HG02571 (cell line): Measurements from ENCODE around the gene S100A10.
A peak's percentile ranks its signal among the peaks of the same experiment; 100 is the strongest.

Source experiments
- ATAC-seq: cut with Tn5 transposase; IDR thresholded peaks from one replicate; pipeline ENCODE4 v1.9.1; 2021; ENCODE audit warnings: mild to moderate bottlenecking, moderate library complexity; ENCODE audit not compliant: unreplicated experiment

The S100A10 gene

GRCh38 chr1:151988405-151988923 is 5.2 kb downstream of the S100A10 start:
- ATAC-seq = no peak

DNA sequence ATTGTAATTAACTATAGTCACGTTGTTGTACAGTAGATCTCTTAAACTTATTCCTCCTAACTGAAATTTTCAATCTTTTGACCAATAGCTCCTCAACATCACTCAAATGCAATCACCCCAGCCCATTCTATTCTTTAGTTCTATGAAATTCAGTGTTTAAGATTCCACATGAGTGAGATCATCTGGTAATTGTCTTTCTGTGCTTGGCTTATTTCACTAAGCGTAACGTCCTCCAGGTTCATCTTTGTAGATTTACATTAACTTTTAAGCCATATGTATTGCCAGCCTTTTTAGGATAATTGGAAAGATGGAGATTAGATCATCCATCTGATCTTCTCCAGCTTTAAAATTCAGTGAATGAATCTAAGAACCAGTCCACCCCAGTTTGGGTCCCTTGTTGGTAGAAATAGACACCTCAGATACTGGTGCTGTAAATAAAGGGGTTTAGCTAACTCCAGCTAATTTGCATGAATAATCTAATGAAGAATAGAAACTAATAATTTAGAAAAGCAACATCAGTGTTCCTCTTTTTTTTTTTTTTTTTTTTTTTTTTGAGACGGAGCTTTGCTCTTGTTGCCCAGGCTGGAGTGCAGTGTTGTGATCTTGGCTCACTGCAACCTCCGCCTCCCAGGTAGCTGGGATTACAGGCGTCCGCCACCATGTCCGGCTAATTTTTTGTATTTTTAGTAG is 7.0 kb downstream of the S100A10 start:
- no peak for ATAC-seq

DNA sequence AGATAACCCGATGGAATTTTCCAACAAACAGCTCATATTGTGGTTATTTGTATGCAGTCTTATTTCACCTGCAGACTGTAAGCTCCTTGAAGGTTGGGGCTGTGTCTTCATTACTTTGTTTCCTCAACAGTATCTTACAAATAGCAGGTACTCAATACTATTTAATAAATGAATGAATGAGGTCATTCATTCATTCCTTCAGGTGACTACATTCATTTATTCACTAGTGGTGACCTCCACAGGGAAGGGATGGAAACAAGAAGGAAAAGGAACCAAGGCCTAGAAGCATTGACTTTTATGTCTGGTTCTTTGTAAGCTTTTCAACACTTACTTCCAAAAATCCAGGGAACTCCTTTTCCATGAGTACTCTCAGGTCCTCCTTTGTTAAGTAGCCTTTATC is 7.9 kb downstream of the S100A10 start:
- ATAC-seq = no peak

DNA sequence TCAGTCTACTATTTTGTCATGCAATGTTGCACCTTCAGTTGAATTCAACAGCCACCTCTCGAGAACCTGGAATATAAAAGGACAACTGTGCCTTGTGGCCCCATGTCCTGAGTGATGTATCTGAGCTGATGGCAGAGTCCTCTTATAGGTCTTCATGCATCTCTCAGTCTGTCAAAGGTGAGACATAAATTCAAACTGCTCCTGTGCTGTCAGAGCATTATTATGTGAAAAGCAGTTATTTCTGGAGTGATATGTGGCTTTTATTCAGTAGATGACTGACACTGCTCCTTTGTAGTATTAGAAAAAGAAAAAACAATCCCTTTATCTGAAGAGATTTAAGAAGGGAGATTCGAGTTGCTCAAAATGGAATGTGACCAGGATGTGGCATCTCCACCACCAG is 8.4 kb downstream of the S100A10 start:
- ATAC-seq = no peak

GRCh38 chr1:151984313-151984956 is 9.2 kb downstream of the S100A10 start:
- ATAC-seq = peak; percentile 63

DNA sequence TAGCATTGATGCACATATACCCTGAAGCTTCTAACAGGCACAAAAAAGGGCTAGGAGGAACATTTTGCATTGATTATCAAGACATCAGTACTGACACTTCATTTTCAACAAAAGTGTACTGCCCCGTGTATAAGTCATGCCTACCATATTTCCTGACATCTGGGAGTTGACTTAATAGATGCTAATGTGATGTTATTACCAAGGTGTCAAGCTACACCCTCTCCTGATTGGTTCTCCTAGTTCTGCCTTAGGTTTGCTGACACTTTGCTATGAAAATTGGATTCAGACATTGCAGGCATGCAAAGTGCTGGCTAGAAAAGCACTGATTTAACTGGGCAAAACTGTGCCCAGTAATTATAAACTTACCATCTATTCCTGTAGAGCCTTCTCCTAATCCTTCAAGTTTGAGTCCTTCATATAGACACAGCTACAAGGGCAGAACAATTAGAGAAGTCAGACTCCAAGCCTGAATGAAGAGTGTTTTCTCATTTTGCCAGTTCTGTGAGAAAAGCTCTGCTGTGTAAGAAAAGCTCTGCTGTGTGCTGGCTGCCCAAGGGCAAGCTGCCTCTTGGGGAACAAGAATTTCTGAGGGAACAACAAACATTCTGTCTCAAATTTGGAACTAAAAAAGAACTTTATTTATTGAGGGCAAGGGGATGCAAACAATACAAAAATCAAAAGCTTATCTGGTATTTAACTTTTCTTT is 11.2 kb downstream of the S100A10 start:
- ATAC-seq = no peak

DNA sequence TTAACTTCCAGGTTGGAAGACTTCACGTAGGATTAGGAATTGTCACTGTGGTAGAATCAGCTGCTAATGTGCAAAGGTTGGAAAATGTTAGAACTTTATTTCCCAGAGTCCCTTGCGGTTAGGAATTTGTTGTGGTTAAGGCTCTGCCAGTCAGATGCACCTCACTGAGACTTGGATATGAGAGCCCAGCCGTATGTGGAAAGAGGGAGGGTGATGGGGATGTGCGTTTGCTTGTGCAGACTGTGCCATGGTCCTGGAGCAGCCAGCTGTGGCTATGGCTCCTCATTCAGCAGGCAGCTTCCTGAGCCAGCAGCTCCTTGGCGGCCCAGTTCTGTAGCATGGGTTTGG is 12.5 kb downstream of the S100A10 start:
- no peak for ATAC-seq

- no peak for ATAC-seq
These were observed 13.1 kb downstream of the S100A10 start for GRCh38 chr1:151980287-151981177.

DNA sequence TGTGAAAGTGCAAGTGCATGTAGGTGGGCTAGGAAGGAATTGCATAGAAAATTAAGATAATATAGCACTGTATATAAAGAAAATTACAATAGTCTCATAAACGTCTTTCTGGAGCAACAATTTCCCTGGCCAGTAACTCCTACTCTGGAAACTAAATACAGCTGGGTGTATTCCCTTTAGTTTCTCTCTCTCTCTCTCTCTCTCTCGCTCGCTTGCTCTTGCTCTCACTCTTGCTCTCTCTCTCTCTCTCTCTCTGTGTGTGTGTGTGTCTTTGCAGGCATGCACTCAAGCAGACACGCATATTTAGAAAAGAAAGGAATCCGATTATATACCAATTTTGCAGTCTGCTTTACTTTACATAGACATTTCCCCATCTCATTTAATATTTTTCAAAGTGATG is 14.7 kb downstream of the S100A10 start:
- ATAC-seq = no peak

GRCh38 chr1:151977662-151978230 is 15.9 kb downstream of the S100A10 start:
- ATAC-seq = no peak

- no peak for ATAC-seq
These were observed 16.8 kb downstream of the S100A10 start for GRCh38 chr1:151976858-151977257.

GRCh38 chr1:151976015-151976343 is 17.7 kb downstream of the S100A10 start:
- no peak for ATAC-seq

- no peak for ATAC-seq
These were observed 18.2 kb downstream of the S100A10 start for GRCh38 chr1:151975311-151976014.

- ATAC-seq = no peak
These were observed 21.0 kb downstream of the S100A10 start for GRCh38 chr1:151972542-151973248.

GRCh38 chr1:151970626-151971025 is 23.0 kb downstream of the S100A10 start:
- ATAC-seq = no peak

DNA sequence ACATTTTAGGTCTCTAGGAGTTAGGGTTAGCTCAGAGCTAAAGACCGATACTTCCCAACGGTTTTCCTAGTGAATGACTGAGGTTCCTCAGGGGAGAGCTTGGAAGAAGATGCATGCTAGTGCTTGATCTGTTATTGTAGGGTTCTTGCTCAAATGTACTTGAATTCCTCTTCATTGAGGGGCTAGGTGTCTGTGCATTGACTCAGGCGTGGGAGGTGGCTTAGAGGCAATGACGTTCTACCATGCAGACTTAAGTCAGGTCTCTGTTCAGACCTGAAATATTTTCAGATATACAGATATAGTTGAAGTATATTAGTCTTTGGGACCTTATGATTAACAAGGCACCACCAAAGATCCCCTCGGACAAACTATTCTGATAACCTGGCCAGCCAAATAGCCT is 23.5 kb downstream of the S100A10 start:
- no peak for ATAC-seq

DNA sequence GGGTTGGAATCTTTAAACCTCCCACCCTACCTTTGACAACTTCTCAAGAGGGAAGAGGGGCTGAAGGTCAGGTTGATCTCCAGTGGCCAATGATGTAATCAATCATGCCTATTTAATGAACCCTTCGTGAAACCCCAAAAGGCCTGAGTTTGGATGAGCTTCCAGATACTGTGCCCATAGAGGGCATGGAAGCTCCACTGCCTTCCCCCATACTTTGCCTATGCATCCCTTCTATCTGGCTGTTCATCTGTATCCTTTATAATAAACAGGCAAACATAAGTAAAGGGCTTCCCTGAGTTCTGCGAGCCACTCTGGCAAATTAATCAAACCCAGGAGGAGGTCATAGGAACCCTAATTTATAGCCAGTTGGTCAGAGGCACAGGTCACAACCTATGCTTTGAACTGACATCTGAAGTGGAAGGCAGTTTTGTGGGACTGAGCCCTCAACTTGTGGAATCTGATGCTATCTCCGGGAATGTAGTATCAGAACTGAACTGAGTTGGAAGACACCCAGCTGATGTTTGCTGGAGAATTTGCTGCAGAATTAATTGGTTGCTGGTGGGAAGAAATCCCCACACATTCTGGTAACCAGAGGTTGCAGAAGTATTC is 24.8 kb downstream of the S100A10 start:
- no peak for ATAC-seq

DNA sequence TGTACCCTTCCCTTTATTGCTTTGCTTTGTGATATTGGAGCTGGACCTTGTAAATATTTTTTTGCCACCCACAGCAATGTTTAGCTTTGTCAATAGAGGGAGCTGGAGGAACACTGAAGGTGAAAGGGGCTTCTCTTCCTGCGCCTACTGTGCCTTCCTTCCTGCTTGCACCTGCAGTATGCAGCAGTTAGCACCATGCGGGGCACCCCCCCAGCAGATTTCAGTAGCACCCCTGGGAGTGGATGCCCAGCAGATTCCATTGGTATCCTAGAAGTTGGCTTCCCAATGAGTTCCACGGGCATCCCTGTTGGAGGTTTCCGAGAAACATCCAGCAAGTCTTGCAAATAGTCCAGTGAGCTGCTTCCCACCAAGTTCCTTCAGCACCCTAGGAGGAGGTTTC is 25.6 kb downstream of the S100A10 start:
- ATAC-seq = no peak

DNA sequence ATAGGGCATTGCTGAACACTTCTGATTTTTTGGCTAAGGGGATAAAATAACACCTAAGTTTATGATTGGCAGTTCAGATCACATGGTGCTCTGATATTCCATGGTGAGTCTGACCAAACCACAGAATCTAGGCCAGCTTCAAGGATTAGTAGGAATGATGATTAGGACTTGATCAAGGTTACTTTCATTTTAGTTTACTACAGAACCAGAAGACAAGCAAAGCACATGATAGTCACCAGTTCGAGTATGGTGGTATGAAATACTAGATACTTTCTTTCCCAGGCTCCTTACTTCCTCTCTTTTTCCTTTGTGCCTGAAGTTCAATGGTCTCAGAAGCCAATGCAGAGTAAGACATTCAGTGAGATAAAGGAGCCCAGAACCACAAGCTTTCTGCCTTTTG is 26.6 kb downstream of the S100A10 start:
- no peak for ATAC-seq
